HepG2 (cell line): ENCODE measurements around the gene DALRD3. TPM values are rescaled to one million over a fixed set of nuclear protein-coding genes. Genes with fewer than 3 reads are reported as not detected.

Source experiments
- ATF7 ChIP-seq, 2 experiments: fragments of 450-650 bp in 1 of 2; sonication (generic) in 1 of 2; formaldehyde crosslinking in 1 of 2; IDR thresholded peaks; 2 replicates each; pipeline versions ENCODE4 v1.4.0 to v1.6.1; 2016 to 2020; ENCODE audit warnings: antibody characterized with exemption in 1 of 2, mild to moderate bottlenecking in 1 of 2, missing genetic modification reagents in 1 of 2
- CHD2 ChIP-seq: IDR thresholded peaks from 2 replicates; pipeline ENCODE4 v1.6.1; 2011; ENCODE audit warnings: low read depth, low read length, improper control_type of control experiment
- FOSL2 ChIP-seq: sonication (generic); formaldehyde crosslinking; IDR thresholded peaks from 2 replicates; pipeline ENCODE4 v1.4.0; 2020; ENCODE audit warnings: missing genetic modification reagents
- MBD4 ChIP-seq: IDR thresholded peaks from 2 replicates; pipeline ENCODE4 v1.6.1; 2012; ENCODE audit warnings: low read length, inconsistent platforms, borderline replicate concordance
- PHB2 ChIP-seq: fragments of 450-650 bp; IDR thresholded peaks from 2 replicates; pipeline ENCODE4 v1.6.1; 2018; ENCODE audit not compliant: partially characterized antibody
- POLR2AphosphoS2 ChIP-seq: IDR thresholded peaks from 2 replicates; pipeline ENCODE4 v1.6.1; 2011; ENCODE audit warnings: low read depth, low read length, improper control_type of control experiment
- ZHX2 ChIP-seq, 2 experiments: sonication (generic) in 1 of 2; formaldehyde crosslinking in 1 of 2; IDR thresholded peaks; 2 replicates each; pipeline versions ENCODE4 v1.6.1 to v1.9.0; 2014 to 2022; ENCODE audit warnings: antibody characterized with exemption in 1 of 2, borderline replicate concordance in 1 of 2, inconsistent platforms in 1 of 2, low read depth in 1 of 2, missing genetic modification reagents in 1 of 2
- ZNF251 ChIP-seq: sonication (generic); formaldehyde crosslinking; IDR thresholded peaks from 2 replicates; pipeline ENCODE4 v1.9.0; 2021; ENCODE audit warnings: mild to moderate bottlenecking, missing genetic modification reagents
- ZNF331 ChIP-seq: sonication (generic); formaldehyde crosslinking; IDR thresholded peaks from 2 replicates; pipeline ENCODE4 v1.4.0; 2020; ENCODE audit warnings: missing genetic modification reagents
- ZNF674 ChIP-seq: sonication (generic); formaldehyde crosslinking; IDR thresholded peaks from 2 replicates; pipeline ENCODE4 v1.5.0; 2020; ENCODE audit warnings: low read depth, mild to moderate bottlenecking, missing genetic modification reagents
- ZNF691 ChIP-seq: sonication (generic); formaldehyde crosslinking; IDR thresholded peaks from 2 replicates; pipeline ENCODE4 v1.4.0; 2020; ENCODE audit warnings: missing genetic modification reagents, low read depth, mild to moderate bottlenecking, borderline replicate concordance
- polyA plus RNA-seq, 8 experiments: library from polyadenylated mRNA; depleted of rRNA in 3 of 8; stranded (reverse) in 7 of 8; unstranded in 1 of 8; fragments of >200 nt; fragmentation: Illumina TruSeq in 4 of 8; extraction: Trizol in 4 of 8; gene quantifications; 2 replicates each; pipeline versions ENCODE4 v1.2.1 to v1.2.3, GENCODE V29; 2011 to 2016; ENCODE audit warnings: low read depth in 4 of 8, missing spikeins in 1 of 8, mixed read lengths in 1 of 8; ENCODE audit not compliant: insufficient read depth in 1 of 8
- total RNA-seq, 5 experiments: library from RNA; depleted of rRNA; stranded (reverse); fragments of >200 nt; fragmentation: Illumina TruSeq; extraction: Trizol; gene quantifications; 2 replicates each; pipeline ENCODE4 v1.2.3, GENCODE V29; 2016; ENCODE audit warnings: low read depth in 1 of 5

DALRD3 gene
- total and polyA plus RNA-seq, 2 of the 13 experiments (the other 11 are each of a cell fraction or from before 2014, with no cell fraction given) = 19.9 to 36.5 TPM

- TF ChIP-seq ATF7 (IDR thresholded peaks at IDR 0.05) (no peak), ATF7 (CRISPR knock-in tag; IDR thresholded peaks at IDR 0.05) (peak; percentile 26; the same call in 1 of the 2 replicates), FOSL2 (CRISPR knock-in tag) (peak; percentile 44; the same call in 1 of the 2 replicates), PHB2 (no peak), ZNF251 (CRISPR knock-in tag) (no peak), MBD4 (no peak), ZHX2 (IDR thresholded peaks at IDR 0.05; ENCODE audit: low read depth) (peak; percentile 90), ZHX2 (CRISPR knock-in tag; IDR thresholded peaks at IDR 0.05; ENCODE audit: borderline replicate concordance) (peak; percentile 36), ZNF691 (no peak; the same call in 1 of the 2 replicates), POLR2AphosphoS2 (no peak), ZNF331 (peak; percentile 77), CHD2 (peak; percentile 84), ZNF674 (peak; percentile 62; the same call in 1 of the 2 replicates)
Observed at GRCh38 chr3:49021813-49022687, 3.7 kb upstream of the DALRD3 start, which contains the start of gene NDUFAF3 (continued).
